RWPE1 (cell line): ENCODE measurements around the gene BMP8A.

Experiments
- CTCF ChIA-PET: fragments of 350-600 bp; sonication (Branson Sonifier 250); formaldehyde crosslinking; extraction: SDS; loops from one replicate; lab custom pipeline; 2021; lab: Yijun Ruan, JAX
- POLR2A ChIA-PET: fragments of 400-600 bp; formaldehyde crosslinking; extraction: SDS; loops from one replicate; lab custom pipeline; 2020; ENCODE audit warnings: antibody characterized with exemption; ENCODE audit not compliant: low non-redundant PET; lab: Yijun Ruan, JAX
- DNase-seq: peaks from one replicate; pipeline ENCODE4 v3.0.0; 2012; ENCODE audit warnings: low spot score
- H3K27ac ChIP-seq: fragments of 450-650 bp; 2 replicates; pipeline ENCODE4 v1.5.1; 2017
- TF ChIP-seq, protein P1 (sequence below): fragments of 450-650 bp; conservative IDR thresholded peaks from 2 replicates; pipeline ENCODE4 v1.5.1; 2017; ENCODE audit warnings: low read depth, mild to moderate bottlenecking

BMP8A gene

DNA sequence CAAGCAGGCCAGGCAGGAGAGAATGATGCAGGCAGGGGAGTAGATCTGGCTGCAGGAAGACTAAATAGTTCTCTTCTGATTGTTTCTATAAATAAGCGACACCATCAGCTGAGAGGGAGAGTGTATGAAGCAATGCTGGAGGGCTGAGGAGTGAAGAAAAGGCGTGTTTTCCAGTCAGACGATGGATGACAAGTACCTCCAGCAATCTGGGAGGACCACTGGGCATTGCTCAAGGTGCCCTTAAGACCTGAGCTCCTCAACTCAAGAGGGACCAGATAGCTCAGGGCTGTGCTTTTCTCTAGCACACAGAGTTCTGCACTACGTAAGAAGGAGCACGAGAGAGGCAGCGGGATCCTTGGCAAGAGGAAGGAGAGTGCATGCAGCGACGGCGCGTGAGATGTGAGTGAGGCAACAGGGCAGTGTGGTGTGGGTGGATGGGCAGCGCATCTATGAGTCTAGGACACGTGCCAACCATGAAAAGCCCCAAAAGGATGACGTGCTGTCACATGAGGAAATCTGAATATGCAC is 49.1 kb downstream of the BMP8A start:
- CTCF ChIA-PET = interaction anchor here (0.5 to 0.6 kb wide), 2 partner anchors 67 to 171 kb away, joined by 3 to 4 read pairs; no protein-coding TSS in a partner anchor
- DNase-seq = no peak
- TF ChIP-seq, protein P1, sequence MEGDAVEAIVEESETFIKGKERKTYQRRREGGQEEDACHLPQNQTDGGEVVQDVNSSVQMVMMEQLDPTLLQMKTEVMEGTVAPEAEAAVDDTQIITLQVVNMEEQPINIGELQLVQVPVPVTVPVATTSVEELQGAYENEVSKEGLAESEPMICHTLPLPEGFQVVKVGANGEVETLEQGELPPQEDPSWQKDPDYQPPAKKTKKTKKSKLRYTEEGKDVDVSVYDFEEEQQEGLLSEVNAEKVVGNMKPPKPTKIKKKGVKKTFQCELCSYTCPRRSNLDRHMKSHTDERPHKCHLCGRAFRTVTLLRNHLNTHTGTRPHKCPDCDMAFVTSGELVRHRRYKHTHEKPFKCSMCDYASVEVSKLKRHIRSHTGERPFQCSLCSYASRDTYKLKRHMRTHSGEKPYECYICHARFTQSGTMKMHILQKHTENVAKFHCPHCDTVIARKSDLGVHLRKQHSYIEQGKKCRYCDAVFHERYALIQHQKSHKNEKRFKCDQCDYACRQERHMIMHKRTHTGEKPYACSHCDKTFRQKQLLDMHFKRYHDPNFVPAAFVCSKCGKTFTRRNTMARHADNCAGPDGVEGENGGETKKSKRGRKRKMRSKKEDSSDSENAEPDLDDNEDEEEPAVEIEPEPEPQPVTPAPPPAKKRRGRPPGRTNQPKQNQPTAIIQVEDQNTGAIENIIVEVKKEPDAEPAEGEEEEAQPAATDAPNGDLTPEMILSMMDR = no peak
- POLR2A ChIA-PET = interaction anchor here (0.5 kb wide), 1 partner anchor 367 kb away, joined by 3 read pairs; no protein-coding TSS in a partner anchor
- no peak overlapping the region for H3K27ac ChIP-seq

DNA sequence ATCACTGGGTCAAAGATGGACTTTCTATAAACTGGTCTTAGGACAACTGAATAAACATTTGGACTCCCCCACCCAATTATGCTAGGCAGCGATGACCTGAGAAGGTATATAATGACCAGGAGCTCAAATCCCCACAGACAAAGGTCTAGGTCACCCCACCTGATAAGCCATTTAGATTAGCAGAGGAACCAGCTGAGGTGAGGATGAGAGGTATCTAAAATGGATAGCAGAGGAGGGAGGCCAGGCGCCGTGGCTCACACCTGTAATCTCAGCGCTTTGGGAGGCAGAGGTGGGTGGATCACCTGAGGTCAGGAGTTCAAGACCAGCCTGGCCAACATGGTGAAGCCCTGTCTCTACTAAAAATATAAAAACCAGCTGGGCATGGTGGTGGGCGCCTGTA is 51.5 kb downstream of the BMP8A start:
- CTCF ChIA-PET = no interaction called here
- POLR2A ChIA-PET = no interaction called here
- H3K27ac ChIP-seq = no peak overlapping the region
- DNase-seq = no peak
- TF ChIP-seq, protein P1 = no peak

DNA sequence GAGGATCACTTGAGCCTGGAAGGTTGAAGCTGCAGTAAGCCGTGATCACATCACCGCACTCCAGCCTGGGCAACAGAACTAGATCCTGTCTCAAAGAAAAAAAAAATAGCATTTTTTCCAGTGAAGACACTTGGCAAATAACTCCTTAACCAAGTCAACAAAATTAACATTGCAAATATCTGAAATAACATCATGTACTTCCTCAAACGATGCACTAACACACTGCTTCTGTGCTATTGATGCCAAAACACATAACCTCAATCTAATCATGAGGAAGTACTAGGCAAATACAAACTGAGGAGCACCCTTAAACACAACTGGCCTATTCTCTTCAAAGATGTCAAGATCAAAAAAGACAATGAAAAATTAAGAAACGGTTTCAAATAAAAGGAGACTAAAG is 52.9 kb downstream of the BMP8A start:
- ChIA-PET CTCF (no interaction called here), POLR2A (no interaction called here)
- H3K27ac ChIP-seq = no peak overlapping the region
- no peak for DNase-seq
- TF ChIP-seq, protein P1 = no peak

DNA sequence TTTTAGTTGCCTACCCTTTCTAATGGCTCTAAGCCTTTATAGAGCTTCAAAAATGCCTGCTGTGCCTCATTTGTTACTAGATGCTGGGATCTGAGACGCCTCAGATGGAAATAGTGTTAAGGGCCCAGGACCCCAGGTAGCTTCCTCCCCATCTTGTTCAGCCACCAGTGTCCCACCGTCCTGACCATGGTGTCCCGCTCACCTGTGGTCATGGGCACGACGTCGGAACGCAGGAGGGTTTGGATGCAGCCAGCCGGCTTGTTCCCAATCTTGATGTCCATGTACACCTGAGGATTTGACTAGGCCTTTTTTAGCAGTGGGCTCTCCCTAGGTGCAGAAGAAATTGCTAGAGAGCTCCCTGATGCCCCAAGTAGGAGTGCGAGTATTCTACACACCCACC is 54.1 kb downstream of the BMP8A start:
- TF ChIP-seq, protein P1 = no peak
- H3K27ac ChIP-seq = no peak overlapping the region
- ChIA-PET POLR2A (no interaction called here), CTCF (no interaction called here)
- no peak for DNase-seq

DNA sequence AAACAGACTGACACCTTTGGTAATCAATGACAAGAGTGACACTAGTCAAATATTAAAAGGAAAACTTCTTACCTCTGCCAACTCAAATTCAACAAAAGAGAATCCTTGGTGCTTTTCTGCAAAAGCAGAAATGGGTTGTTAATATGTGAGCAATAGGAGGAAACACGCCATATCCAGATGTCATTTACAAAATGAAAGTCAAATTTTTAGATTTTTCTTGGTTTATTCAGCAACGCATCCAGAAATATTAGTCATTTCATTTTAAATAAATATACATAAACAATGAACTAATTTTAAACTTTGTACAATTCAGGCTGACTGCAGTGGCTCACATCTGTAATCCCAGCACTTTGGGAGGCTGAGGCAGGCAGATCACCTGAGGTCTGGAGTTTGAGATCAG is 62.8 kb downstream of the BMP8A start:
- H3K27ac ChIP-seq = no peak overlapping the region
- POLR2A ChIA-PET = no interaction called here
- TF ChIP-seq, protein P1 = no peak
- no peak for DNase-seq
- CTCF ChIA-PET = no interaction called here

DNA sequence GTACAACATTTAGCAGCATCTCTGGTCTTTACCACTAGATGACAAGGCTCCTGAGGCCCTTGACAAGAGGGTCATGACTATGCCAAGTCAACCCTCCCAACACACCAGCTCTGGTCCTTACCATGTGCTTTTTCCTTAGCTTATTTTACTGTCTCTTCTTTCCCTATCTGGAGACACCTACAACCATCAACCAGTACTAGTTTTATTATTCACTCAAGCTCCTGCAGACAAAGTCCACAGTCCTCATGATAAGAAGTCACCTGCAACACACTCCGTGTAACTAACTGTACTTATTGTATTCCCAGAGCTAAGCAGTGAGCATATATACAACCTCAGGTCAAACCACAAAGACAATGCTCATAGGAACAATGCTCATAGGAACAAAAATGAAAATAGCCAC is 69.8 kb downstream of the BMP8A start:
- TF ChIP-seq, protein P1 = no peak
- no peak overlapping the region for H3K27ac ChIP-seq
- POLR2A ChIA-PET = no interaction called here
- CTCF ChIA-PET = interaction anchor here (1.1 kb wide), 1 partner anchor 15 kb away, joined by 5 read pairs; the partner anchor contains the start of gene PABPC4
- no peak for DNase-seq
